ENCODE results near the gene FGGY.

The FGGY gene

DNA sequence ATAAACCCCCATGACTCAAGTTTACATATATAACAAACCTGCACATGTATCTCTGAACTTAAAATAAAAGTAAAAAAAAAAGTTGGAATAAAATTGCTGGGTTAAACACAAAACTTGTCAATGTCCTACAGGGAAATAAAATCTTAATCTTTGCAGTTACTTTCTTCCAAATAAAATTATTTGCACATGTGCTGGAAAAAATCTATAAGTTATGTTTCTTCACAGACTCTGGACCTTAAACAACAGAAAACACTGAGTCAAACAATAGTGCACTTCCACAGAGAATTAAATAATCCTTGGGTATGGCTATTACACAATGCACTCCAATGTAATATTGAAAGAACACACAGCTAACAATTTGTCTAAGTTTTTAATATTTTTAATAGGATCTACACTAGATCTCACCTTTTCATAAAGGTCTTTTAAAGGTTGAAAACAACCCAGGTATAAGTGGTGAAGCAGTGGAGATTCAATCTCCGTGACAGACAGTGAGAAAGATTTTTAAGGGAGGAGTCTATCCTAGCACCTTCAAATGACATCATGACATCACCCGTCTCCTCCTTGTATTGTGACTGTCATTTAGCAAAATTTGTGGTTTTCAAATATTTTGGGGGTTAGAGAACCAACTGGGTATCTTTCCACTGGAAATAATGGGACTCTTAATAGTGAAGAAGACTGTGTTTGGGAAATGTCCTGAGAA is 25.2 kb upstream of the FGGY start:
- no peak for DNase-seq
- no peaks in the 10 kb centered on the region for H3K9me3 Mint-ChIP-seq
- no peak overlapping the region for H3K27ac Mint-ChIP-seq
- H3K4me1 Mint-ChIP-seq (ENCODE audit: low read depth in 2 of 2) = peaks cover 0 to 4% of the 10 kb centered on the region in 2 donors
- H3K4me3 Mint-ChIP-seq = no peak overlapping the region
- no peak for ATAC-seq (replicated peaks)
- H3K27me3 Mint-ChIP-seq = peaks cover 16 to 44% of the 10 kb centered on the region in 2 donors
- H3K36me3 Mint-ChIP-seq (ENCODE audit: insufficient read depth) = no peaks in the 10 kb centered on the region

DNA sequence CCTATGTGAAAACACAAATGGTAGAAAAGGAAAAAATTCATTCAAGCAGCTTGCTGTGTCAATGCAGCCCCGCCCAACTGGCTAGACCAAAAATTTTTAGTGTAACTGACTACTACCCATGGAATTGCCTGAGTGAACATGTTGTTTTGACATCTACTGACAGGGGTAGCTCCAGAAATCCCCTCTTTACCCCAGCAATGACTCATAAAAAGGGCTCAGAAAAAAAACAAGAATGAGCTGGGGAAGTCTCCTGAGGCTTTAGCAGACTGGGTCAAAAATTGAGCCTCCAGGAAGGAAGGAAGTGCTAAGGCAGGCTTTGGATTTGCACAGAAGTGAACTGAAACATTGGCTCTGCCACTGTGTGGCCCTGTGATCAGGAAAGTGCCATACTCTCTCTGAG is 24.4 kb upstream of the FGGY start:
- Mint-ChIP-seq H3K4me3 (no peak overlapping the region), H3K27ac (no peak overlapping the region), H3K36me3 (ENCODE audit: insufficient read depth) (no peaks in the 10 kb centered on the region), H3K4me1 (ENCODE audit: low read depth in 2 of 2) (peaks cover 0 to 4% of the 10 kb centered on the region in 2 donors), H3K9me3 (no peaks in the 10 kb centered on the region), H3K27me3 (peaks cover 16 to 47% of the 10 kb centered on the region in 2 donors)
- DNase-seq (no peak), ATAC-seq (replicated peaks) (no peak)

DNA sequence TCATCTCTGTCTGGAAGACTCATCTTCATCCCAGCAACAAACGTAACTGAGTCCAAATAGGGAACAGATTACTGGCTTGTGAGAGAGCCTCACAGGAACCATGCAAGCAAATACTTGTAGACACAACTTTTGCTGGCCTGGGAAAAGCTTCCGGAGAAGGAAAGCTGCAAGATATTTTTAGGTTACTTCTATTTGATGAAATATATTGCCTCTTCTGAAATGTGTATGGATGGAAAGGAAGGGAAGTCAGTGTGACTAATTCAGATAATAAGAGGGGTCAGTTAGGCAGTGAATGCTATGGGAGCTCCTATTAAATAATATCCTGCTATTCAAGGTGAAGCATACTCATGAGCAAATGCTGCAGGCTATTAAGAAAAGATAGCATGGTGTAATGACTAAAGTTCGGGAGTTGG is 20.4 kb upstream of the FGGY start:
- DNase-seq (no peak), ATAC-seq (replicated peaks) (no peak)
- Mint-ChIP-seq H3K4me1 (ENCODE audit: low read depth in 2 of 2) (no peaks in the 10 kb centered on the region), H3K27ac (no peak overlapping the region), H3K9me3 (no peaks in the 10 kb centered on the region), H3K4me3 (no peak overlapping the region), H3K27me3 (peaks cover 5 to 19% of the 10 kb centered on the region in 2 donors), H3K36me3 (ENCODE audit: insufficient read depth) (no peaks in the 10 kb centered on the region)

DNA sequence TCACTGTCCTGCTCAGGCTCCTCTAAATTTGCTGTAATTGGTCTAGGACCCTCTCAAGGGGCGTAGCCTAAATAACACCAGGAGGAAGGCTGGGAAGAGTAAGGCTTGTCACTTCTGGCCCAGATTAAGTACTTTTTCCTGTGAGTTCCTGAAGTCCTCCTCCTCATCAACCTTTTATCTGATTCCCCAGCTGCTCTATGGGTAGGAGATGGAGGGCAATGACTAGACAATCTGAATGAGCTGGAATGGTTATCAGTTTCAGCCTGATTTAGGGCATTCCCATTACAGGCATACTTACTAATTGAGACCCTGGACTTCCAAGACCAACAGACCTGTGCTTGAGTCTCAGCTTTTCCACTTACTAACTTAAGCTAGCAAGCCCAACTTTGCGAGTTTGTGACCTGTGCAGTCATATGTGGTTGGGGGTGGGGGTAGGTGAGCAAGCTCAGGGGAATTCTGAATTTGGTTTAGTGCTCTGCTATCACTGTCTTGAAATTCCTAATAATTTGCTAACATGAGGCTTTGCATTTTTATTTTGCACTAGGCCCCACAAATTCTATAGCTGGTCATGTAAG is 18.0 kb upstream of the FGGY start:
- Mint-ChIP-seq H3K27me3 (peaks cover 0 to 33% of the 10 kb centered on the region in 2 donors), H3K9me3 (no peaks in the 10 kb centered on the region), H3K36me3 (ENCODE audit: insufficient read depth) (no peaks in the 10 kb centered on the region), H3K4me1 (ENCODE audit: low read depth in 2 of 2) (no peaks in the 10 kb centered on the region), H3K27ac (no peak overlapping the region), H3K4me3 (no peak overlapping the region)
- no peak for DNase-seq
- ATAC-seq (replicated peaks) = no peak

DNA sequence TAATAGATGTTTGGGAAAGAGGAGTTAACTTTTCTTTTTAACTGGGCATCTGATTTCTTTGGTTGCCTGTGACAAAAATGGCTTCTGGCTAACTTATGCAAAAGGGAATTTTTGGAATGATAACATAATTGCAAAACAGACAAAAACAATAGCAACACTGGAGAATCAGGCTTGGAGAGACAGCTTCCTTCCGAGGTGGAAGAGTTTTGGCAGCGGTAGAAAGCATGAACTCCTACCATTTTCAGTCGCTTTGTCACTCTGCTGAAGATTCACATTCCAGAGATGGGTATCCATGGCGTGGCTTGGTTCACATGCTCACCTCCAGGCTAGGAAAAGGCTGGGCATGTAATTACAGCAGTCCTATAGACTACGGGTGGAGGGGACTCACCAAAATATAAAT is 17.2 kb upstream of the FGGY start:
- Mint-ChIP-seq H3K9me3 (no peaks in the 10 kb centered on the region), H3K4me1 (ENCODE audit: low read depth in 2 of 2) (no peaks in the 10 kb centered on the region), H3K27ac (no peak overlapping the region), H3K36me3 (ENCODE audit: insufficient read depth) (no peaks in the 10 kb centered on the region), H3K27me3 (peaks cover 0 to 38% of the 10 kb centered on the region in 2 donors), H3K4me3 (no peak overlapping the region)
- DNase-seq (no peak), ATAC-seq (replicated peaks) (no peak)

DNA sequence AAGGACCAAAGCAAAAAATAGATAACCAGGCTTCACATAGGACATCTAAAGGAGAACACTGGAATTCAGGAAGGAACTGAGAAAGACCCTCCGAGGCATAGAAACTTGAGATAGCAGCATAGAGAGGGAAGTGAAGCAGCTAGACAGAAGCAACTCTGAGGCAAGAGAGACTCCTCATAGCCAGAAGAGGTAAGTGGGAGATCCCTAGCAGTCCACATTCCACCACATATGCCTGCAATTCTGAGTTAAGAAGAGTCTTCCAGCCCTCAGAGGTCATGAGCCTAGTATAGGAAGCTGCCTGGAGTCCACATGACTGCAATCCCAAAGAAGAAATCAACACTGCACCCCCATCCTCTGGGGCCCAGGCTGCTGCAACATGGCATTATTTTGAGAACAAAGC is 13.9 kb upstream of the FGGY start:
- Mint-ChIP-seq H3K27me3 (peaks cover 0 to 19% of the 10 kb centered on the region in 2 donors), H3K36me3 (ENCODE audit: insufficient read depth) (no peaks in the 10 kb centered on the region), H3K4me1 (ENCODE audit: low read depth in 2 of 2) (no peaks in the 10 kb centered on the region), H3K27ac (no peak overlapping the region), H3K9me3 (no peaks in the 10 kb centered on the region), H3K4me3 (no peak overlapping the region)
- no peak for DNase-seq
- ATAC-seq (replicated peaks) = no peak

DNA sequence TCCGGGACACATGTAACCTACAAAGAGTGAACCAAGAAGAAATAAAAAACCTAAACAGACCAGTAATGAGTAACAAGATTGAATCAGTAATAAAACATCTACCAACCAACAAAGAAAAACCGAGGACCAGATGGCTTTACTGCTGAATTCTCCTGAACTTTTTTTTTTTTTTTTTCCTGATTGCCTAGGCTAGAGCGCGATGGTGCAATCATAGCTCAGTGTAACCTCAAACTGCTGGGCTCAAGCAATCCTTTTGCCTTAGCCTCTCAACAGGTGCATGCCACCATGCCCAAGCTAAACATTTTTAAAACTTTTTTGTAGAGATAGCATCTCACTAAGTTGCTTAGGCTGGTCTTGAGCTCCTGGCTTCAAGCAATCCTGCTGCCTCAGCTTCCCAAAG is 11.2 kb upstream of the FGGY start:
- DNase-seq = no peak
- H3K9me3 Mint-ChIP-seq = no peaks in the 10 kb centered on the region

DNA sequence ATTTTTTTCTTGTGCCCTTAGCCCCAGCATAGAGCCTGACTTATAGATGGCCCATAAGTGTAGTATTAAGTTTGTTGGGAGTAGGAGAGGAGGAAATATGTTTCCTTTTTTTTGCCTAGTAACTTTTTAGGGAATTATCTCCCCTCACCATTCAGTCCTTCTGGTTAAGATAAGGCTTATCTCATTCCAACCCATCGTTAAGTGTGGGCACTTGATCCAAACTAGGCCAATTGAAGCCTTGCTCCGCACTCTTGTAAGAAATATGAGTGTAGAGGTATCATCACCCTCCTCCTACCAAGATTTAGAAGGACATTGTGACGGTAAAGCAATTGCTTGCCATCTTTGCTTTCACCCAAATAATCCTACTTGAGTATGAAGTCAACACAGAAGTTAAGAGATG is 8.8 kb upstream of the FGGY start:
- Mint-ChIP-seq H3K27ac (no peak overlapping the region), H3K4me1 (ENCODE audit: low read depth in 2 of 2) (peaks cover 11 to 15% of the 10 kb centered on the region in 2 donors), H3K36me3 (ENCODE audit: insufficient read depth) (no peaks in the 10 kb centered on the region), H3K4me3 (no peak overlapping the region), H3K9me3 (no peaks in the 10 kb centered on the region), H3K27me3 (peaks cover 0 to 13% of the 10 kb centered on the region in 2 donors)
- DNase-seq = no peak
- no peak for ATAC-seq (replicated peaks)

More for the DNA sequence above, 11.2 kb upstream of the FGGY start:
- Mint-ChIP-seq H3K4me3 (no peak overlapping the region), H3K27ac (no peak overlapping the region), H3K27me3 (peaks cover 0 to 19% of the 10 kb centered on the region in 2 donors), H3K4me1 (ENCODE audit: low read depth in 2 of 2) (no peaks in the 10 kb centered on the region), H3K36me3 (ENCODE audit: insufficient read depth) (no peaks in the 10 kb centered on the region)
- ATAC-seq (replicated peaks) = no peak

DNA sequence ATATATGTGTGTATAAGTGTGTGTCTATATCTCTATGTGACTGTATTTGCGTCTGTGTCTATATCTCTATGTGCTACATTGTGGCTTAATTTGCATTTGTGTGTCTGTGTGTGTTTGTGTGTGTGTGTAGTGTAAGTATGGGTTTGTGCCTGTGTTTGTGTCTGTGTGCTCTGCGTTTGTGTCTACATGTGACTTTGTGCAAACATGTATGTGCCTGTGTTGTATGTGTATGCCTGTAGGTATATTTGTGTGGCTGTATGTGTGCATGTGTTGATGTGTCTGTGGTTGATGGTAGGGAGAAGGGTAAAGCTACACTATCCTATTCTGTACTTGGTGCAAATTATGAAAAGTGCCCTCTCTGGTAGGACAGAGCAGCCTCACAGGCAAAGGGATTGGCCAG is 7.3 kb upstream of the FGGY start:
- H3K4me1 Mint-ChIP-seq (ENCODE audit: low read depth in 2 of 2) = peaks cover 21 to 24% of the 10 kb centered on the region in 2 donors
- no peak overlapping the region for H3K27ac Mint-ChIP-seq
- no peaks in the 10 kb centered on the region for H3K36me3 Mint-ChIP-seq (ENCODE audit: insufficient read depth)
- DNase-seq (no peak), ATAC-seq (replicated peaks) (no peak)
- H3K9me3 Mint-ChIP-seq = no peaks in the 10 kb centered on the region
- no peaks in the 10 kb centered on the region for H3K27me3 Mint-ChIP-seq
- no peak overlapping the region for H3K4me3 Mint-ChIP-seq

DNA sequence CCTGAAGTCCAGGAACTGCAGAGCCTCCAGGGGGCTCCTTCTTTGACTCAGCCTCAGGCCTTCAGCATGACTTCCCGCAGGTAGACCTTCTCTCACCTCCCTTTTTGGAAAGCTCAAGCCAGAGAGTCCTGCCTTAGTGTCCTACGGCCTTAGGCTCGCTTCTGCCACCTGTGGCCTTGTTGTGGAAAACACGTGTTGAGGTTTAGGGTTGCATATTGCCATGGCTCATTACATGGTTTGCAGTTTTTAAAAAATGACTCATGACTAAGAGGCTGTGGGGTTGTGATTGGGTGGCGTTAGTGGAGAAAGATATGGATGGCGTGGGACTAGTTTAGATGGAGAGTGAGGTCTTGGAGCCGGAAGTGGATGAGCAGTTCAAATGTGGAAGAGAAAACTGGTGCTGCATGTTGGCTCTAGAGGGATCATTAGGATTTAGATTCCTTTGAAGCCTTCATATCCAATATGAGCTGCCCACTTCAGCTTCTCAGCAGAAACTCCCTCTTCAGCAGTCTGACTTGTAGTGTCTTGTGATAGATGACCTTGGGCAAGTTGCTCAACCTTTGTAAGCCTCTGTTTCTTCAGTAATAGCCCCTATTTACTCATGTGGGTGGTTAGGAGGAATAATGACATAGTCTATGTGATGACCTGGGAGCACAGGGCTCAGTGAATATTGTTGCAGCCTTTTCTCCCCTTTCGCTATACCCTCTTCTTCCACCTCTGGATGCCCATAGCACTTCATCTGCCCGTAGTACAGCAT is 6.5 kb upstream of the FGGY start:
- Mint-ChIP-seq H3K27me3 (no peaks in the 10 kb centered on the region), H3K9me3 (no peaks in the 10 kb centered on the region), H3K36me3 (ENCODE audit: insufficient read depth) (no peaks in the 10 kb centered on the region), H3K4me3 (no peak overlapping the region), H3K27ac (no peak overlapping the region), H3K4me1 (ENCODE audit: low read depth in 2 of 2) (peaks cover 21 to 24% of the 10 kb centered on the region in 2 donors)
- DNase-seq = no peak
- no peak for ATAC-seq (replicated peaks)

DNA sequence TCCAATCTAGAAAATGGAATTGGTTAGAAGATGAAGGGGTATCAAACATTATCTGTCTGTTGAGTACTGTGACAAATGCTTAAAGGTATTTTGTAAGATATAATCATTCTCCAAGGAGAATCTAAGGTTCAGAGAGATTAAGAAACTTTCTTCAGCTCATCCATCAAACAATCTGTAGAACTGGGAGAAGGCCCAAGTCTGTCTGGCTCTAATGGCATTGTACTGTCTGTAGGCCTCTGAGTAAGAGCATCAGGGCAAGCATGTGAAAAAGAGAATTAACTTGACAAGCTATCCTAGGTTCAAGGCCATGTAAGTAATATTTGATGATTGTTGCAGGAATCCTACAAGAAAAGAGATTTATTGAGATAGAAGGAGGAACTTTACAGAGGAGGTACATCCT is 5.3 kb upstream of the FGGY start:
- no peak for DNase-seq
- H3K27ac Mint-ChIP-seq = peak overlapping the region in 1 of 2 donors; percentile 90
- peaks cover 21 to 24% of the 10 kb centered on the region in 2 donors for H3K4me1 Mint-ChIP-seq (ENCODE audit: low read depth in 2 of 2)
- H3K27me3 Mint-ChIP-seq = no peaks in the 10 kb centered on the region
- H3K4me3 Mint-ChIP-seq = no peak overlapping the region
- no peak for ATAC-seq (replicated peaks)
- H3K36me3 Mint-ChIP-seq (ENCODE audit: insufficient read depth) = no peaks in the 10 kb centered on the region
- no peaks in the 10 kb centered on the region for H3K9me3 Mint-ChIP-seq

DNA sequence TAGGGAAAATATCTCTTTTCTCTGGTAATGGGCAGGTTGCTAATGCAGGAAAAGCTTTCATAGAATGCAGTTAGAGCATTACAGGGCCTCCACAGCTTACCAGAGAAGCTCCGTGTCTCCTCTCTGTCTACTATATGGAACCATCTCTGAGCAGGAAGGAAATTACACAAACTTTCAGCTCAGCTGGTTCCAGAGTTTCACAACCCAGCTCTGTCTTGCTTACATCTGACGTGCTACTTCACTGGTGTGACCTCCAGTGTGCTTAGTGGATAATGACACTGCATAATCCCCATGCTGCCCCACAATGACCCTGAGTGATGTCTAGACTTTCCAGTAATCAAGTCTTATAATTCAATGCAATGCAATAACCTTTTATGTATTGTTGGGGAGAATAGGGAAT is 4.3 kb upstream of the FGGY start:
- H3K9me3 Mint-ChIP-seq = no peaks in the 10 kb centered on the region
- peak overlapping the region; percentile 55 to 90 for H3K27ac Mint-ChIP-seq
- no peaks in the 10 kb centered on the region for H3K36me3 Mint-ChIP-seq (ENCODE audit: insufficient read depth)
- H3K27me3 Mint-ChIP-seq = no peaks in the 10 kb centered on the region
- peak overlapping the region; percentile 22 to 43 for H3K4me3 Mint-ChIP-seq
- H3K4me1 Mint-ChIP-seq (ENCODE audit: low read depth in 2 of 2) = peaks cover 27 to 29% of the 10 kb centered on the region in 2 donors
- ATAC-seq (replicated peaks) = peak; percentile 16
- DNase-seq = peak in 2 of 3 experiments; percentile 10 to 20

DNA sequence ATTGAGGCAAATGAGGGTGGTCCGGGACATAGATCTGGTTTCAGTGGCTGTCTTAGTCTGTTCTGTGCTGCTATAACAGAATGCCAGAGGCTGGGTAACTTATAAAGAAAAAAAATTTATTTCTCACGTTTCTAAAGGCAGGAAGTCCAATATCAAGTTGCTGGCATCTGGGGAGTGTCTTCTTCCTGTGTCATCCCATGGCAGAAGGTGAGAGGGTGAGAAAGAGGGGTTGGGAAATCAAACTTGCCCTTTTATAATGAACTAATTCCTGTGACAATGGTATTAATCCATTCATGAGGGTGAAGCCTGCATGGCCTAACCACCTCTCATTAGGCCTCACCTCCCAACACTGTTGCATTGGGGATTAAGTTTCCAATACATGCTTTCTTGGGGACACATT is 3.7 kb upstream of the FGGY start:
- H3K9me3 Mint-ChIP-seq = no peaks in the 10 kb centered on the region
- H3K4me1 Mint-ChIP-seq (ENCODE audit: low read depth in 2 of 2) = peaks cover 30 to 35% of the 10 kb centered on the region in 2 donors
- no peaks in the 10 kb centered on the region for H3K27me3 Mint-ChIP-seq
- H3K4me3 Mint-ChIP-seq = peak overlapping the region; percentile 22 to 43
- DNase-seq (no peak), ATAC-seq (replicated peaks) (no peak)
- peak overlapping the region; percentile 55 to 90 for H3K27ac Mint-ChIP-seq
- no peaks in the 10 kb centered on the region for H3K36me3 Mint-ChIP-seq (ENCODE audit: insufficient read depth)

DNA sequence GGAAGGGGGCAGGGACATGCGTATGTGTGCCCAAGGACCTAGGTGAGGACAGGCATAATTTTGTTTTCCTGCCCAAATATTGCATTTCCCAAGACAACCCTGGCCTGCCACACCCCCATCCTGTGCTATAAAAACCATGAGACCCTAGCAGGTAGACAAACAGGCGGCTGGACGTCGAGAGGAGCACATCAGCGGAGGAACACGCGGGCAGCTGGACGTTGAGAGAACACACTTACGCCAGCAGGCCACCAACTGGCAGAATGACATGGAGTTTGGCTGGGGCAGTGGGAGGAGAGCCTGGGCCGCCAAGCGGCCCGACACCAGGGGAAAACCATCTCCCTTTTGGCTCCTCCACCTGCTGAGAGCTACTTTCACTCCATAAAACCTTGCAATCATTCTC is 3.0 kb upstream of the FGGY start:
- Mint-ChIP-seq H3K4me3 (no peak overlapping the region), H3K4me1 (ENCODE audit: low read depth in 2 of 2) (peaks cover 31 to 35% of the 10 kb centered on the region in 2 donors), H3K27me3 (no peaks in the 10 kb centered on the region), H3K36me3 (ENCODE audit: insufficient read depth) (no peaks in the 10 kb centered on the region), H3K27ac (peak overlapping the region; percentile 55 to 90), H3K9me3 (no peaks in the 10 kb centered on the region)
- ATAC-seq (replicated peaks) (no peak), DNase-seq (no peak)
